Hepatocyte (in vitro differentiated cells): ENCODE data around the gene OTOP3. TPM values are rescaled to one million over a fixed set of nuclear protein-coding genes. Genes with fewer than 3 reads are reported as not detected.
A peak's percentile ranks its signal among the peaks of the same experiment; 100 is the strongest.

ENCODE experiments used
- DNase-seq: peaks from one replicate; pipeline ENCODE4 v3.0.0-alpha.2; 2016; ENCODE audit warnings: low spot score
- H2AFZ ChIP-seq: fragments of 200-600 bp; sonication (generic); 2 replicates; pipeline ENCODE4 v1.6.0; 2016; ENCODE audit warnings: antibody characterized with exemption, mild to moderate bottlenecking
- H3K27ac ChIP-seq: fragments of 200-600 bp; sonication (generic); 2 replicates; pipeline ENCODE4 v1.5.1; 2016; ENCODE audit warnings: mild to moderate bottlenecking
- H3K27me3 ChIP-seq: fragments of 200-600 bp; sonication (generic); 2 replicates; pipeline ENCODE4 v1.6.1; 2016
- H3K36me3 ChIP-seq: fragments of 200-600 bp; sonication (generic); replicated peaks from 2 replicates; pipeline ENCODE4 v1.5.1; 2016; ENCODE audit warnings: low read depth; ENCODE audit not compliant: insufficient read depth
- H3K4me1 ChIP-seq: fragments of 200-600 bp; sonication (generic); 2 replicates; pipeline ENCODE4 v1.5.1; 2016; ENCODE audit warnings: mild to moderate bottlenecking, moderate library complexity; ENCODE audit not compliant: insufficient read depth
- H3K4me2 ChIP-seq: fragments of 200-600 bp; sonication (generic); 2 replicates; pipeline ENCODE4 v1.6.0; 2016
- H3K4me3 ChIP-seq: fragments of 200-600 bp; sonication (generic); 2 replicates; pipeline ENCODE4 v1.5.1; 2016; ENCODE audit warnings: mild to moderate bottlenecking
- H3K79me2 ChIP-seq: fragments of 200-600 bp; sonication (generic); 2 replicates; pipeline ENCODE4 v1.6.0; 2017; ENCODE audit warnings: mild to moderate bottlenecking
- H3K9me2 ChIP-seq: fragments of 200-600 bp; sonication (generic); replicated peaks from 2 replicates; pipeline ENCODE4 v1.6.0; 2017; ENCODE audit warnings: mild to moderate bottlenecking; ENCODE audit not compliant: insufficient read depth
- H3K9me3 ChIP-seq: fragments of 200-600 bp; sonication (generic); 2 replicates; pipeline ENCODE4 v1.5.1; 2016; ENCODE audit warnings: low read depth, mild to moderate bottlenecking
- H4K20me1 ChIP-seq: fragments of 200-600 bp; sonication (generic); 2 replicates; pipeline ENCODE4 v1.6.0; 2016; ENCODE audit warnings: mild to moderate bottlenecking; ENCODE audit not compliant: insufficient read depth, poor library complexity, severe bottlenecking
- CTCF ChIP-seq: fragments of 200-600 bp; sonication (generic); IDR thresholded peaks from 2 replicates; pipeline ENCODE4 v1.5.1; 2016; ENCODE audit warnings: antibody characterized with exemption, mild to moderate bottlenecking; ENCODE audit not compliant: poor library complexity
- EZH2 ChIP-seq: fragments of 200-600 bp; sonication (generic); IDR thresholded peaks from 2 replicates; pipeline ENCODE4 v1.6.1; 2016; ENCODE audit warnings: antibody characterized with exemption, mild to moderate bottlenecking, borderline replicate concordance
- EZH2phosphoT487 ChIP-seq: fragments of 200-600 bp; sonication (generic); IDR thresholded peaks from one replicate; pipeline ENCODE4 v1.6.1; 2018; ENCODE audit warnings: antibody characterized with exemption, mild to moderate bottlenecking, low read depth, moderate library complexity; ENCODE audit not compliant: unreplicated experiment, severe bottlenecking
- whole genome bisulfite sequencing: methylation state at CpG from one replicate; pipeline ENCODE4 v1.1.6; 2016; ENCODE audit warnings: low lambda C conversion rate; ENCODE audit errors: missing lambda C conversion rate; 5-methylcytosine and 5-hydroxymethylcytosine counted together
- polyA plus RNA-seq: library from polyadenylated mRNA; unstranded; fragments of >200 nt; fragmentation: Nextera tagmentation; extraction: Ambion mirVana; gene quantifications from 2 replicates; pipeline ENCODE4 v1.2.1, GENCODE V29; 2016
- total RNA-seq: library from RNA; depleted of rRNA; stranded (reverse); fragments of >200 nt; gene quantifications from 2 replicates; pipeline ENCODE4 v1.2.3, GENCODE V29; 2014

Gene OTOP3
- total and polyA plus RNA-seq, 2 experiments from 2014 or later, result 0.43 TPM; not detected in 1

DNA sequence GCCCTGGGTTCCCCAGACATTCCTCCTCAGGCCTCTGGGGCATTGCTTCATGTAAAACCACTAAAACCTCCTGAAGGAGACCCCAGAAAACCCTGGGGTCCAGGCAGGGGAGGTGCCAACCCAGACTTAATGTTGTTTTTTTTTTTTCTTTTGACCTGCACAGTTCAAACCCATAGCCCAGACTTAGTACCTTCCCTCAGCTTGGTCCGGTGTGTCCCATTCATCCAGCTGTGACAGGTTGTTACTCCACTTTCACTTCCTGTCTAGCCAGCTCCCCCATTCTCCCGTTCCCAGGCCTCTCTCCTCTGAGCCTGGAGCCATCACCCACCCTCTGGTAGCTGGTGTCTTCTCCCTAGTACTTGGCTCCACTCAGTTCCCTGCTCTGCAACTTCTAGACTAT, 56.5 kb downstream of the OTOP3 start:
- Histone ChIP-seq H4K20me1 (no peaks in the 10 kb centered on the region), H2AFZ (no peak overlapping the region)
- TF ChIP-seq CTCF (no peak), EZH2 (no peak), EZH2phosphoT487 (no peak)

GRCh38 chr17:74994440-74994839, 58.7 kb downstream of the OTOP3 start:
- TF ChIP-seq EZH2 (no peak), EZH2phosphoT487 (no peak), CTCF (no peak)
- H2AFZ ChIP-seq, result no peak overlapping the region
- no peak for DNase-seq
- H3K36me3 ChIP-seq, result no peaks in the 10 kb centered on the region
- H3K4me3 ChIP-seq, result no peak overlapping the region
- H3K9me3 ChIP-seq, result no peaks in the 10 kb centered on the region
- peaks cover 53% of the 10 kb centered on the region for H3K79me2 ChIP-seq
- H3K4me2 ChIP-seq, result no peak overlapping the region
- no peaks in the 10 kb centered on the region for H4K20me1 ChIP-seq
- no peaks in the 10 kb centered on the region for H3K9me2 ChIP-seq
- WGBS, result 86% methylated on average over 7 of the region's 7 CpGs
- H3K27ac ChIP-seq, result peak overlapping the region; percentile 24
- H3K4me1 ChIP-seq, result peaks cover 16% of the 10 kb centered on the region
- H3K27me3 ChIP-seq, result no peaks in the 10 kb centered on the region

More for the DNA sequence above, 56.5 kb downstream of the OTOP3 start:
- 46% methylated on average over 2 of the region's 2 CpGs for WGBS
- H3K79me2 ChIP-seq, result peaks cover 63% of the 10 kb centered on the region
- H3K4me1 ChIP-seq, result peaks cover 27% of the 10 kb centered on the region
- peak overlapping the region; percentile 47 for H3K4me2 ChIP-seq
- H3K9me2 ChIP-seq, result no peaks in the 10 kb centered on the region
- no peaks in the 10 kb centered on the region for H3K27me3 ChIP-seq
- no peak overlapping the region for H3K4me3 ChIP-seq
- no peaks in the 10 kb centered on the region for H3K36me3 ChIP-seq
- DNase-seq, result no peak
- peak overlapping the region; percentile 98 for H3K27ac ChIP-seq
- no peaks in the 10 kb centered on the region for H3K9me3 ChIP-seq

GRCh38 chr17:74995847-74996246, 60.1 kb downstream of the OTOP3 start:
- WGBS, result 86% methylated on average over 5 of the region's 5 CpGs
- no peak overlapping the region for H2AFZ ChIP-seq

More at GRCh38 chr17:74995847-74996246, 60.1 kb downstream of the OTOP3 start:
- H4K20me1 ChIP-seq, result no peaks in the 10 kb centered on the region
- no peaks in the 10 kb centered on the region for H3K27me3 ChIP-seq
- no peak overlapping the region for H3K4me3 ChIP-seq
- H3K9me3 ChIP-seq, result no peaks in the 10 kb centered on the region
- H3K27ac ChIP-seq, result no peak overlapping the region
- H3K79me2 ChIP-seq, result peaks cover 39% of the 10 kb centered on the region
- no peaks in the 10 kb centered on the region for H3K36me3 ChIP-seq
- no peak for DNase-seq
- peaks cover 10% of the 10 kb centered on the region for H3K4me1 ChIP-seq
- no peaks in the 10 kb centered on the region for H3K9me2 ChIP-seq
- H3K4me2 ChIP-seq, result no peak overlapping the region
- TF ChIP-seq EZH2phosphoT487 (no peak), CTCF (no peak), EZH2 (no peak)
